ENCODE measurements around the gene CHADL.

CHADL gene

DNA sequence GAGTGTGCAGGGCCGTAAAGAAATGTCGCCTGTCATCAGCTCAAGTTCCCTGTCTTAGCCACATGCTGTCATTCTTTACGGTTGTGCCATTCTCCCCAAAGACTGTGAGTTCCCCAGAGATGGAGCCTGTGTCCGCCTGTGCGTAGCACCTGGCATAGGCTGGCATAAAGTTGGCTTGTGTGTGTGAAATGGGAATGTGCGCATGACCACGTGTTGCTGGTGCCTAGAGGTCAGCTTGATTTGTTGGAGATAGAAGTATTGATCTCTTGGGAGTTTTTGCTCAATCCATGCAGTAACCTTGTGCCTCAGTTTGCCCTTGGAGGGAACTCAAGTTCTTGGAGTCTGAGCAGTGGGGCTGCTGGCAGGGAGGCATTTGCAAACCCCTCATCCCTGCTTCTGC lies 9.4 kb downstream of the CHADL start:
- Histone ChIP-seq H3K4me3 (ENCODE audit: insufficient read depth, low read depth, low read length, poor library complexity, severe bottlenecking) (no peak overlapping the region), H3K36me3 (ENCODE audit: control insufficient read depth, insufficient read depth, low read length) (peaks cover 23% of the 10 kb centered on the region), H3K4me1 (ENCODE audit: control insufficient read depth, insufficient read depth, low read length, poor library complexity, severe bottlenecking) (no peaks in the 10 kb centered on the region), H3K27me3 (replicated peaks; ENCODE audit: control insufficient read depth, insufficient read depth, low read length, poor library complexity, severe bottlenecking) (no peaks in the 10 kb centered on the region), H3K27ac (ENCODE audit: insufficient read depth, low read length, poor library complexity, severe bottlenecking) (no peak overlapping the region), H3K9me3 (ENCODE audit: control insufficient read depth, low read length) (no peaks in the 10 kb centered on the region)
- DNase-seq: no peak

DNA sequence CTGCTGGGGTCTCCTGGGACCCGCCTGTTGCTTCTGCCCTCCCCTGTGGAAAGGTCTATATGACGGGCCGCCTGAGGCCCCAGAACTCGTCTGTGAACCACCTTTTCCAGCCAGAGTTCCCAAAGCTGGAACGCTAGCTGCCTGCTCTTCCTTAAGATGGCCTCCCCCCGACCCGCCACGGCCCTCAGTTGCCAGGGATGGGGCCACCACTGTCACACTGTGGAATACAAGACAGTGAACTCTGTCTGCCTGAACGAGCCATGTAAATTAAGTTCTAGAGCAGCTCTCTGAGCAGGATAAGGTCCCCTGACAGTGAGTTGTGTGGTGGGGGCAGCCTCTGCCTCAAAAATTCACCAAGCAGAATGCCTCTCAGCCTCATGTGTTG lies 10.3 kb downstream of the CHADL start:
- Histone ChIP-seq H3K27ac (ENCODE audit: insufficient read depth, low read length, poor library complexity, severe bottlenecking) (no peak overlapping the region), H3K36me3 (ENCODE audit: control insufficient read depth, insufficient read depth, low read length) (peaks cover 33% of the 10 kb centered on the region), H3K9me3 (ENCODE audit: control insufficient read depth, low read length) (no peaks in the 10 kb centered on the region), H3K4me1 (ENCODE audit: control insufficient read depth, insufficient read depth, low read length, poor library complexity, severe bottlenecking) (no peaks in the 10 kb centered on the region), H3K4me3 (ENCODE audit: insufficient read depth, low read depth, low read length, poor library complexity, severe bottlenecking) (no peak overlapping the region), H3K27me3 (replicated peaks; ENCODE audit: control insufficient read depth, insufficient read depth, low read length, poor library complexity, severe bottlenecking) (no peaks in the 10 kb centered on the region)
- no peak for DNase-seq

DNA sequence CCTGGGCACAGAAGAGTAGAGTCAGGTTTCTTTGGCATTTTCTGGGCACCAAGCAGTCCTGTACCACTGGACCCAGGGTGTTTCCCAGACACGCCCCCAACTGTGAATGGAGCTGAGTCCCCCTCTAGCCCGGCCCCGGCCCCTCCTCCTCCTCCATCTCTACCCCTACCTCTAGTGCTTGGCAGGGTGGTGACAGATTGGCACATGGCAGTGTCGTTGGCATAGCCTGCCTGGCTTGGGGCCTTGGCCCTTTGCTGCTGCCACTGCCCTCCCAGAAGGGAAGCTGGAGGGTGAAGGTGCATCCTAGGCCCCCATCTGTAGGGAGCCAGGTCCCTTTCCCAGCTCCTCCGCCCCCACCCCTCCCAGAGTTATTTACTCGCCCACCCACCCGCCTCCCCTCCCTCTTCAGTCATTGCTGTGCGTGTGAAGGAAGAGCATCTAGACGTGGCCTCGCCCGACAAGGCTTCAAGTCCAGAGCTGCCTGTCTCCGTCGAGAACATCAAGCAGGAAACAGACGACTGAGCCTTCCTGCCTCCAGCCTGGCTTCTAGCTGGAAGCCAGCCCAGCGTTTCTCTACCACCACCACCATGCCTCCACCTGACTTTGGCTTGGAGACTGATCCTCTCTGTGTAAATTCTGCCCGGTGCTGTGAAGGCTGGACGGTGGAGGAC lies 10.9 kb downstream of the CHADL start:
- DNase-seq: no peak
- H3K4me3 ChIP-seq (ENCODE audit: insufficient read depth, low read depth, low read length, poor library complexity, severe bottlenecking): no peak overlapping the region
- H3K27ac ChIP-seq (ENCODE audit: insufficient read depth, low read length, poor library complexity, severe bottlenecking): no peak overlapping the region
- no peaks in the 10 kb centered on the region for H3K27me3 ChIP-seq (replicated peaks; ENCODE audit: control insufficient read depth, insufficient read depth, low read length, poor library complexity, severe bottlenecking)
- H3K36me3 ChIP-seq (ENCODE audit: control insufficient read depth, insufficient read depth, low read length): peaks cover 38% of the 10 kb centered on the region
- H3K9me3 ChIP-seq (ENCODE audit: control insufficient read depth, low read length): no peaks in the 10 kb centered on the region
- no peaks in the 10 kb centered on the region for H3K4me1 ChIP-seq (ENCODE audit: control insufficient read depth, insufficient read depth, low read length, poor library complexity, severe bottlenecking)

DNA sequence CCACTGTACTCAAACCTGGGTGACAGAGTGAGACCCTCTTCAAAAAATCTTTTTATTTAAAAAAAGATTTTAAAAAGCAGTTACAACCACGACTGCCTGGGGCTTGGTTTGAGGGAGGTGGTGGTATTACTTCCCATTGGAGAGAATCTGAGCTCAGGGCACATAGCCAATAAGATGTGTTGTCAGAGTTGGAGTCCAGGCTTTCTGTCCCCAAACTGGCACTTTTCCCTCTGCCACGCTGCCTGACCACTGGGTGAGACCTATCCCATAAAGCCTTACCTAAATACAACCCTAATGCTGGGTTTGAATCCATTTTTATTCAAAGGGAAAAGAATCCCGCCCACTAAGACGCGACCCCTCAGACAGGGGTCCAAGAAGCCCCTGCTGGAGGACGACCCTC lies 11.5 kb downstream of the CHADL start:
- H3K27me3 ChIP-seq (replicated peaks; ENCODE audit: control insufficient read depth, insufficient read depth, low read length, poor library complexity, severe bottlenecking): no peaks in the 10 kb centered on the region
- H3K9me3 ChIP-seq (ENCODE audit: control insufficient read depth, low read length): no peaks in the 10 kb centered on the region
- H3K4me1 ChIP-seq (ENCODE audit: control insufficient read depth, insufficient read depth, low read length, poor library complexity, severe bottlenecking): no peaks in the 10 kb centered on the region
- peaks cover 44% of the 10 kb centered on the region for H3K36me3 ChIP-seq (ENCODE audit: control insufficient read depth, insufficient read depth, low read length)
- no peak overlapping the region for H3K4me3 ChIP-seq (ENCODE audit: insufficient read depth, low read depth, low read length, poor library complexity, severe bottlenecking)
- no peak overlapping the region for H3K27ac ChIP-seq (ENCODE audit: insufficient read depth, low read length, poor library complexity, severe bottlenecking)
- DNase-seq: no peak

DNA sequence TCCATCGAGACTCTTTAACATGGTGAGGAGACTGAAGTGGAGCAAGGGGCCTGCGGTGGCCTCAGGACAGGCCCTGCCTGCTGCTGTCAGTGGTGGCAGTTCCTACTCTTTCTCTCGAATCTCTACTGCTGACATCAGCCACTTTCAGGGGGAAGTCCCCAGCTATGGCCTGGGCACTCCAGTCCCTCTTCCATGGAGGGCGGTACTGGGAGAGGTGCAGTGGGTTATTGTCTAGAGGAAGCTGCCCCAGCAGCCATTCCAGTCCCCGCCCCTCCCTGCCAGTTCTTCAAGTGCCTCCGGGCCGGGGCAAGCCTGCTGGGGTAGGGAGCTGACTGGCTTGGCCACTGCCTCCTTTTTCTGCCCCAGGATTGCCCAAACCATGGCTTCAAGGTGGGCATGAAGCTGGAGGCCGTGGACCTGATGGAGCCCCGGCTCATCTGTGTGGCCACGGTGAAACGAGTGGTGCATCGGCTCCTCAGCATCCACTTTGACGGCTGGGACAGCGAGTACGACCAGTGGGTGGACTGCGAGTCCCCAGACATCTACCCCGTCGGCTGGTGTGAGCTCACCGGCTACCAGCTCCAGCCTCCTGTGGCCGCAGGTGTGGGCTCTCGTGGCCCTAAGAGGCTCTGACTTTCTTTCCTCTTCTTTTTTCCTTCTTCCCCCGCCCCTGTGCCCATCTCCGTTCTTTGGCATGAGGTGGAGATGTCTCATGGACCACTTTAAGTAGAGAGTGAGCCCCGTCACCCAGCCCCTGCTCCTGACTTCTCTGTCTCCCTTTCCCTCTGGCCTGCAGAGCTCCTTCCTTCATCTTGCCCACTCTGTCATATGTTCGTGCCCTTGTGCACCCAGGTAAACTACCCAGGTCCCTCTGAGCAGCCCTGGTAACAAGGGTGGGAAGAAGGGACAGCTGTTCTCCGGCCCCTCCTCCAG lies 13.7 kb downstream of the CHADL start:
- Histone ChIP-seq H3K27me3 (replicated peaks; ENCODE audit: control insufficient read depth, insufficient read depth, low read length, poor library complexity, severe bottlenecking) (no peaks in the 10 kb centered on the region), H3K4me3 (ENCODE audit: insufficient read depth, low read depth, low read length, poor library complexity, severe bottlenecking) (no peak overlapping the region), H3K36me3 (ENCODE audit: control insufficient read depth, insufficient read depth, low read length) (peaks cover 66% of the 10 kb centered on the region), H3K27ac (ENCODE audit: insufficient read depth, low read length, poor library complexity, severe bottlenecking) (no peak overlapping the region), H3K9me3 (ENCODE audit: control insufficient read depth, low read length) (no peaks in the 10 kb centered on the region), H3K4me1 (ENCODE audit: control insufficient read depth, insufficient read depth, low read length, poor library complexity, severe bottlenecking) (no peaks in the 10 kb centered on the region)
- no peak for DNase-seq

DNA sequence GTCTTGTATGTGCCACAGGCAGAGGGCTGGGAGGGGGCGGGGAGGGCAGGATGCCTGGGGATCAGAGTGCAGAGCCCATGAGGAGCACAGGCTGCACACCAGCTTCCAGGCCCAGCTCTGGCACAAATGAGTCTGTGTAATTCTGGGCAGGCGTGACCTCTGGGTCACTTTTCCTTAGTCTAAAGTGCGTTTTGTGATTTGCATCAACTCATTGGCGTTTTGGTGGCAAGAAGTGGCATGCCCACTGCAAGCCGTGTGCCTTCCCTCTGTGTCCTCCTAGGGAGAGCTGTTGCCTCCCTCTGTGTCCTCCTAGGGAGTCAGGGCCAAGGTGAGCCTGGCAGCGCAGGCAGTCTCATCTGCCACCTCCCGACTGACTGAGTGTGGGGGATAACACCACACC lies 17.2 kb downstream of the CHADL start:
- H3K4me1 ChIP-seq (ENCODE audit: control insufficient read depth, insufficient read depth, low read length, poor library complexity, severe bottlenecking): no peaks in the 10 kb centered on the region
- no peak overlapping the region for H3K27ac ChIP-seq (ENCODE audit: insufficient read depth, low read length, poor library complexity, severe bottlenecking)
- no peak overlapping the region for H3K4me3 ChIP-seq (ENCODE audit: insufficient read depth, low read depth, low read length, poor library complexity, severe bottlenecking)
- no peaks in the 10 kb centered on the region for H3K27me3 ChIP-seq (replicated peaks; ENCODE audit: control insufficient read depth, insufficient read depth, low read length, poor library complexity, severe bottlenecking)
- no peak for DNase-seq
- H3K36me3 ChIP-seq (ENCODE audit: control insufficient read depth, insufficient read depth, low read length): peaks cover 80% of the 10 kb centered on the region
- no peaks in the 10 kb centered on the region for H3K9me3 ChIP-seq (ENCODE audit: control insufficient read depth, low read length)

DNA sequence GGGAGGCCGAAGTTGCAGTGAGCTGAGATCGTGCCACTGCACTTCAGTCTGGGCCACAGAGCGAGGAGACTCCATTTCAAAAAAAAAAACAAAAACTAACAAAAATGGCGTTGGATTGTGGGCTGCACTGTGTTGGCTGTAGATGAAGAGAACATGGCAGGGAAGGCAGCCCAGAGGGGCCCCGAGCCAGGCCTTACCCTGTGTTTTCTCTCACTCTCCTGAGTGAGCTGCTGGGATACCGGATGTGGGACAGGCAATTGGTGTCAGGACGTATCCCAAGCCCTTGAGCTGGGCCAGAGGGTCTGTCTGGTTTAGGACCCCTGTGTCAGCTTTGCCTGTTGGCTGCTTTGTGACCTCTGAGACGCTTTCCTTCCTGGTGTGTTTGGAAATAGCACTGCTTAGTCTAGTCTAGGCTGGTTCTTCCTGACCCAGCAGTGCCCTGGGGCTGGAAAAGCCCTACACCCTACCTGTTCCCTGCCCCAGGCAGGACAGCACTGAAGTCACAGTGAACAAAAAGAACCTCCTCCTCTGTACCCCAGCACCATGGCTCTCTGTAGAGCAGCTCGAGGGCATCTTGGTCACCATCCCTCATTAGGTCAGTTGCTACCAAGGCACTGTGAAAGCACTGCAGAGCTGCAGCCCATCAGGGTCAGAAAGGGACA lies 17.8 kb downstream of the CHADL start:
- Histone ChIP-seq H3K27ac (ENCODE audit: insufficient read depth, low read length, poor library complexity, severe bottlenecking) (no peak overlapping the region), H3K9me3 (ENCODE audit: control insufficient read depth, low read length) (no peaks in the 10 kb centered on the region), H3K36me3 (ENCODE audit: control insufficient read depth, insufficient read depth, low read length) (peaks cover 78% of the 10 kb centered on the region), H3K4me1 (ENCODE audit: control insufficient read depth, insufficient read depth, low read length, poor library complexity, severe bottlenecking) (peaks cover under 1% of the 10 kb centered on the region), H3K4me3 (ENCODE audit: insufficient read depth, low read depth, low read length, poor library complexity, severe bottlenecking) (no peak overlapping the region), H3K27me3 (replicated peaks; ENCODE audit: control insufficient read depth, insufficient read depth, low read length, poor library complexity, severe bottlenecking) (no peaks in the 10 kb centered on the region)
- DNase-seq: no peak

DNA sequence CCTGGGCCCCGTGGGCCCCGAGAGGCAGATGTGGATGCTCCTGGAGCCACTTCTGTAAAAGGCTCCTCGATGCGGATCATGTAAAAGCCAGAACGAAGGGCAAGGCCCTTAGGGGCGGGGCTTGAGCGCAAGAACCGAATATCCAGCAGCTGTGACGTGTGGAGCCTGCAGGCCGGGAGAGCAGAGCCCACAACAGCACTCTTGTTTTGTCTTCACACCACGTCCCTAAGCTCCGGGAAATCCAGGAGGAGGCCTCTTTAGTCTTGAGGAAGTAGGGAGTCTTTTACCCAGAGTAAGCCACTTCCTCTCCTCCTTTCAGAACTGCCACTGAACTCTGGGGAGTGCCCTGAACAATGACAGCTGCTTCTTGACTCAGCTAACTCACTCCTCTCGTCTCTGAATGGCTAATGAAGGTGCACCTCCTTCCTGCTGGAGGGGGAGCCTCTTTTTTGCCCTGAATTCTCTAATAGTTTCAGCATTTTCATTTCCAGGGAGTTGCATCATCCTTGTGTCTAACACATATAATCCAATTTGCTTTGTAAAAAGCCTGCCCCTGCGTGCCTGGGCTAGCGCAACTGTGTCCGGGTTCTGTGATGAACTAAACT lies 23.1 kb downstream of the CHADL start:
- Histone ChIP-seq H3K9me3 (ENCODE audit: control insufficient read depth, low read length) (no peaks in the 10 kb centered on the region), H3K36me3 (ENCODE audit: control insufficient read depth, insufficient read depth, low read length) (peaks cover 47% of the 10 kb centered on the region), H3K27me3 (replicated peaks; ENCODE audit: control insufficient read depth, insufficient read depth, low read length, poor library complexity, severe bottlenecking) (no peaks in the 10 kb centered on the region), H3K4me1 (ENCODE audit: control insufficient read depth, insufficient read depth, low read length, poor library complexity, severe bottlenecking) (peaks cover 7% of the 10 kb centered on the region), H3K4me3 (ENCODE audit: insufficient read depth, low read depth, low read length, poor library complexity, severe bottlenecking) (no peak overlapping the region), H3K27ac (ENCODE audit: insufficient read depth, low read length, poor library complexity, severe bottlenecking) (peak overlapping the region; percentile 23)
- DNase-seq: no peak

DNA sequence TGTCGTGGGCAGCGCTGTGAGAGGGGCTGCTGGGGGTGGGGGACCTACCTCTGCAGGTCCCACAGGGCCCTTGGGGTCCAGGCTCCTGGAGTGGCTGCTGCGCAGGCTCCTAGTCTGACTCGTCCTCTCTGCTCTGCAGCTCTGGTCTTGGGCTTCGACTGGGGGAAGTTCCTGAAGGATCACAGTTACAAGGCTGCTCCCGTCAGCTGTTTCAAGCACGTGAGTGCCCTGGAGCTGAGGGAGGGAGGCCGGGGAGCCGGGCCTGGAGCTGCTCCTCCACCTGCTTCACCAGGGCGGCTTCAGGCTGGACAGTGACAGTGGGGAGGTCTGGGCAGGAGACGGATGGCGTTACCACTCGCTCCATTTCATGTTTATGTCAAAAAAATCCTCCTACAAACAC lies 23.7 kb downstream of the CHADL start:
- H3K4me1 ChIP-seq (ENCODE audit: control insufficient read depth, insufficient read depth, low read length, poor library complexity, severe bottlenecking): peaks cover 7% of the 10 kb centered on the region
- H3K27me3 ChIP-seq (replicated peaks; ENCODE audit: control insufficient read depth, insufficient read depth, low read length, poor library complexity, severe bottlenecking): no peaks in the 10 kb centered on the region
- H3K4me3 ChIP-seq (ENCODE audit: insufficient read depth, low read depth, low read length, poor library complexity, severe bottlenecking): no peak overlapping the region
- no peak overlapping the region for H3K27ac ChIP-seq (ENCODE audit: insufficient read depth, low read length, poor library complexity, severe bottlenecking)
- DNase-seq: no peak
- peaks cover 41% of the 10 kb centered on the region for H3K36me3 ChIP-seq (ENCODE audit: control insufficient read depth, insufficient read depth, low read length)
- no peaks in the 10 kb centered on the region for H3K9me3 ChIP-seq (ENCODE audit: control insufficient read depth, low read length)

All from effector memory CD4-positive, alpha-beta T cell (primary cell).